ENCODE data around the gene CADPS2. TPM values are rescaled to one million over a fixed set of nuclear protein-coding genes. Genes with fewer than 3 reads are reported as not detected.

Gene CADPS2
- total and polyA plus RNA-seq, 2 of the 8 experiments (the other 6 are each of a cell fraction or from before 2014, with no cell fraction given) = 8.9 to 22.3 TPM

- TF ChIP-seq, protein P1, sequence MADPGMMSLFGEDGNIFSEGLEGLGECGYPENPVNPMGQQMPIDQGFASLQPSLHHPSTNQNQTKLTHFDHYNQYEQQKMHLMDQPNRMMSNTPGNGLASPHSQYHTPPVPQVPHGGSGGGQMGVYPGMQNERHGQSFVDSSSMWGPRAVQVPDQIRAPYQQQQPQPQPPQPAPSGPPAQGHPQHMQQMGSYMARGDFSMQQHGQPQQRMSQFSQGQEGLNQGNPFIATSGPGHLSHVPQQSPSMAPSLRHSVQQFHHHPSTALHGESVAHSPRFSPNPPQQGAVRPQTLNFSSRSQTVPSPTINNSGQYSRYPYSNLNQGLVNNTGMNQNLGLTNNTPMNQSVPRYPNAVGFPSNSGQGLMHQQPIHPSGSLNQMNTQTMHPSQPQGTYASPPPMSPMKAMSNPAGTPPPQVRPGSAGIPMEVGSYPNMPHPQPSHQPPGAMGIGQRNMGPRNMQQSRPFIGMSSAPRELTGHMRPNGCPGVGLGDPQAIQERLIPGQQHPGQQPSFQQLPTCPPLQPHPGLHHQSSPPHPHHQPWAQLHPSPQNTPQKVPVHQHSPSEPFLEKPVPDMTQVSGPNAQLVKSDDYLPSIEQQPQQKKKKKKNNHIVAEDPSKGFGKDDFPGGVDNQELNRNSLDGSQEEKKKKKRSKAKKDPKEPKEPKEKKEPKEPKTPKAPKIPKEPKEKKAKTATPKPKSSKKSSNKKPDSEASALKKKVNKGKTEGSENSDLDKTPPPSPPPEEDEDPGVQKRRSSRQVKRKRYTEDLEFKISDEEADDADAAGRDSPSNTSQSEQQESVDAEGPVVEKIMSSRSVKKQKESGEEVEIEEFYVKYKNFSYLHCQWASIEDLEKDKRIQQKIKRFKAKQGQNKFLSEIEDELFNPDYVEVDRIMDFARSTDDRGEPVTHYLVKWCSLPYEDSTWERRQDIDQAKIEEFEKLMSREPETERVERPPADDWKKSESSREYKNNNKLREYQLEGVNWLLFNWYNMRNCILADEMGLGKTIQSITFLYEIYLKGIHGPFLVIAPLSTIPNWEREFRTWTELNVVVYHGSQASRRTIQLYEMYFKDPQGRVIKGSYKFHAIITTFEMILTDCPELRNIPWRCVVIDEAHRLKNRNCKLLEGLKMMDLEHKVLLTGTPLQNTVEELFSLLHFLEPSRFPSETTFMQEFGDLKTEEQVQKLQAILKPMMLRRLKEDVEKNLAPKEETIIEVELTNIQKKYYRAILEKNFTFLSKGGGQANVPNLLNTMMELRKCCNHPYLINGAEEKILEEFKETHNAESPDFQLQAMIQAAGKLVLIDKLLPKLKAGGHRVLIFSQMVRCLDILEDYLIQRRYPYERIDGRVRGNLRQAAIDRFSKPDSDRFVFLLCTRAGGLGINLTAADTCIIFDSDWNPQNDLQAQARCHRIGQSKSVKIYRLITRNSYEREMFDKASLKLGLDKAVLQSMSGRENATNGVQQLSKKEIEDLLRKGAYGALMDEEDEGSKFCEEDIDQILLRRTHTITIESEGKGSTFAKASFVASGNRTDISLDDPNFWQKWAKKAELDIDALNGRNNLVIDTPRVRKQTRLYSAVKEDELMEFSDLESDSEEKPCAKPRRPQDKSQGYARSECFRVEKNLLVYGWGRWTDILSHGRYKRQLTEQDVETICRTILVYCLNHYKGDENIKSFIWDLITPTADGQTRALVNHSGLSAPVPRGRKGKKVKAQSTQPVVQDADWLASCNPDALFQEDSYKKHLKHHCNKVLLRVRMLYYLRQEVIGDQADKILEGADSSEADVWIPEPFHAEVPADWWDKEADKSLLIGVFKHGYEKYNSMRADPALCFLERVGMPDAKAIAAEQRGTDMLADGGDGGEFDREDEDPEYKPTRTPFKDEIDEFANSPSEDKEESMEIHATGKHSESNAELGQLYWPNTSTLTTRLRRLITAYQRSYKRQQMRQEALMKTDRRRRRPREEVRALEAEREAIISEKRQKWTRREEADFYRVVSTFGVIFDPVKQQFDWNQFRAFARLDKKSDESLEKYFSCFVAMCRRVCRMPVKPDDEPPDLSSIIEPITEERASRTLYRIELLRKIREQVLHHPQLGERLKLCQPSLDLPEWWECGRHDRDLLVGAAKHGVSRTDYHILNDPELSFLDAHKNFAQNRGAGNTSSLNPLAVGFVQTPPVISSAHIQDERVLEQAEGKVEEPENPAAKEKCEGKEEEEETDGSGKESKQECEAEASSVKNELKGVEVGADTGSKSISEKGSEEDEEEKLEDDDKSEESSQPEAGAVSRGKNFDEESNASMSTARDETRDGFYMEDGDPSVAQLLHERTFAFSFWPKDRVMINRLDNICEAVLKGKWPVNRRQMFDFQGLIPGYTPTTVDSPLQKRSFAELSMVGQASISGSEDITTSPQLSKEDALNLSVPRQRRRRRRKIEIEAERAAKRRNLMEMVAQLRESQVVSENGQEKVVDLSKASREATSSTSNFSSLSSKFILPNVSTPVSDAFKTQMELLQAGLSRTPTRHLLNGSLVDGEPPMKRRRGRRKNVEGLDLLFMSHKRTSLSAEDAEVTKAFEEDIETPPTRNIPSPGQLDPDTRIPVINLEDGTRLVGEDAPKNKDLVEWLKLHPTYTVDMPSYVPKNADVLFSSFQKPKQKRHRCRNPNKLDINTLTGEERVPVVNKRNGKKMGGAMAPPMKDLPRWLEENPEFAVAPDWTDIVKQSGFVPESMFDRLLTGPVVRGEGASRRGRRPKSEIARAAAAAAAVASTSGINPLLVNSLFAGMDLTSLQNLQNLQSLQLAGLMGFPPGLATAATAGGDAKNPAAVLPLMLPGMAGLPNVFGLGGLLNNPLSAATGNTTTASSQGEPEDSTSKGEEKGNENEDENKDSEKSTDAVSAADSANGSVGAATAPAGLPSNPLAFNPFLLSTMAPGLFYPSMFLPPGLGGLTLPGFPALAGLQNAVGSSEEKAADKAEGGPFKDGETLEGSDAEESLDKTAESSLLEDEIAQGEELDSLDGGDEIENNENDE (IDR thresholded peaks at IDR 0.05; ENCODE audit: insufficient replicate concordance, low read length) = no peak
- TF ChIP-seq TBP (IDR thresholded peaks at IDR 0.05; ENCODE audit: low read depth, low read length) (no peak), GTF2F1 (IDR thresholded peaks at IDR 0.05; ENCODE audit: borderline replicate concordance, low read depth, low read length) (no peak), POLR2A (IDR thresholded peaks at IDR 0.05; ENCODE audit: control extremely low read depth in 1 of 2, low read depth in 2 of 2, low read length in 2 of 2) (no peak), CEBPB (IDR thresholded peaks at IDR 0.05; ENCODE audit: low read depth, low read length) (no peak), JUN (IDR thresholded peaks at IDR 0.05; ENCODE audit: low read depth, low read length) (no peak), SUZ12 (IDR thresholded peaks at IDR 0.05; ENCODE audit: low read length) (peak; percentile 95), SIN3A (conservative IDR thresholded peaks at IDR 0.05 in 1 of 2, IDR thresholded peaks at IDR 0.05 in 1 of 2; ENCODE audit: low read depth in 1 of 2, low read length in 2 of 2) (peak in 1 of 2 experiments; percentile 29; a peak in 1 of 4 replicates), ASH2L (IDR thresholded peaks at IDR 0.05; ENCODE audit: low read length) (peak; percentile 52), RNF2 (IDR thresholded peaks at IDR 0.05; ENCODE audit: borderline replicate concordance, low read depth, low read length, missing control alignments, poor library complexity, severe bottlenecking) (peak; percentile 80)
Measured at GRCh38 chr7:122300211-122300932, 585.9 kb downstream of the CADPS2 start (continued).

All from H1 (cell line).